CD4-positive, alpha-beta T cell (primary cell): ENCODE data around the gene ISYNA1. TPM values are rescaled to one million over a fixed set of nuclear protein-coding genes. Genes with fewer than 3 reads are reported as not detected.
A peak's percentile ranks its signal among the peaks of the same experiment; 100 is the strongest.

Experiments used
- ATAC-seq: fragments of 200-7000 bp; cut with Tn5 transposase; one replicate; pipeline ENCODE4 v1.10.0; 2022; ENCODE audit warnings: mild to moderate bottlenecking; ENCODE audit not compliant: poor library complexity
- CTCF ChIA-PET: fragments of 350-600 bp; sonication (Branson Sonifier 250); formaldehyde crosslinking; loops from one replicate; lab custom pipeline; 2021; ENCODE audit warnings: antibody characterized with exemption, inconsistent platforms; lab: Charles Lee
- POLR2A ChIA-PET: fragments of 350-600 bp; sonication (Branson Sonifier 250); formaldehyde crosslinking; loops from one replicate; lab custom pipeline; 2021; ENCODE audit warnings: antibody characterized with exemption, inconsistent platforms; lab: Charles Lee
- DNase-seq, 14 experiments: peaks; one replicate each; pipeline ENCODE4 v3.0.0-alpha.2; 2013 to 2020; ENCODE audit warnings: mixed read lengths in 2 of 14
- H3K27ac ChIP-seq, 2 donors: one replicate each; pipeline versions ENCODE4 v1.5.1 to v1.7.0; 2013; ENCODE audit warnings: low read length in 2 of 2, low read depth in 1 of 2, mild to moderate bottlenecking in 1 of 2
- H3K27me3 ChIP-seq, 2 experiments: 1 replicate in 1 of 2; 2 replicates in 1 of 2; pipeline versions ENCODE4 v1.6.1 to v1.7.0; 2013; ENCODE audit warnings: low read length in 2 of 2, control low read depth in 1 of 2, mild to moderate bottlenecking in 1 of 2, moderate library complexity in 1 of 2; ENCODE audit not compliant: insufficient read depth in 2 of 2, control insufficient read depth in 1 of 2
- H3K36me3 ChIP-seq: one replicate; pipeline ENCODE4 v1.6.1; 2013; ENCODE audit warnings: low read length, control low read depth; ENCODE audit not compliant: insufficient read depth
- H3K4me1 ChIP-seq: one replicate; pipeline ENCODE4 v1.6.1; 2013; ENCODE audit warnings: low read length, control low read depth; ENCODE audit not compliant: insufficient read depth
- H3K4me3 ChIP-seq: one replicate; pipeline ENCODE4 v1.5.1; 2013; ENCODE audit warnings: mild to moderate bottlenecking, low read length, moderate library complexity
- H3K9me3 ChIP-seq, 2 experiments: 1 replicate in 1 of 2; 2 replicates in 1 of 2; pipeline versions ENCODE4 v1.6.1 to v1.7.0; 2013; ENCODE audit warnings: low read length in 2 of 2, mild to moderate bottlenecking in 2 of 2, control low read depth in 1 of 2, moderate library complexity in 1 of 2; ENCODE audit not compliant: control insufficient read depth in 1 of 2, insufficient read depth in 1 of 2
- H3K27ac Mint-ChIP-seq: one replicate; pipeline ENCODE4 v1.8.0; 2020; ENCODE audit warnings: mixed read lengths
- H3K27me3 Mint-ChIP-seq: one replicate; pipeline ENCODE4 v1.8.0; 2021; ENCODE audit warnings: mixed read lengths
- H3K36me3 Mint-ChIP-seq: one replicate; pipeline ENCODE4 v1.8.0; 2021; ENCODE audit warnings: low read depth, mixed read lengths
- H3K4me1 Mint-ChIP-seq: one replicate; pipeline ENCODE4 v1.8.0; 2021; ENCODE audit warnings: low read depth, mixed read lengths
- H3K4me3 Mint-ChIP-seq: one replicate; pipeline ENCODE4 v1.8.0; 2020; ENCODE audit warnings: mild to moderate bottlenecking, mixed read lengths
- H3K9me3 Mint-ChIP-seq: one replicate; pipeline ENCODE4 v1.8.0; 2020; ENCODE audit warnings: mixed read lengths
- CTCF ChIP-seq: fragments of 200-600 bp; IDR thresholded peaks from one replicate; pipeline ENCODE4 v1.8.0; 2022; ENCODE audit warnings: antibody characterized with exemption, mild to moderate bottlenecking
- intact Hi-C, 2 experiments: fragments of 100-400 bp; cut with DNase I in 1 of 2; cut with micrococcal nuclease in 1 of 2; formaldehyde crosslinking; loops; one replicate each; pipeline versions ENCODE4 v1.15.1 to v1.9.0; 2023 to 2025; cut with DNase I, micrococcal nuclease
- total RNA-seq, 174 experiments: library from RNA in 2 of 174; stranded (reverse) in 2 of 174; gene quantifications; one replicate each; pipeline ENCODE4 v1.2.3 and lab custom pipeline; 2021 to 2026

The ISYNA1 gene
- total RNA-seq, 2 experiments from 2014 or later: 34.1 to 41.3 TPM

GRCh38 chr19:18415178-18415867 is 22.6 kb downstream of the ISYNA1 start:
- POLR2A ChIA-PET: interaction anchor here (0.5 to 9.0 kb wide), 5 partner anchors 14 to 211 kb away, joined by 3 to 97 read pairs (median 6); partner anchors contain the start of genes JUND, LSM4 and RAB3A
- intact Hi-C loops: loop anchor here in 1 of 2 experiments (5.0 kb wide), 2 partner anchors 73 to 88 kb away; partner anchors contain the start of gene PGPEP1

GRCh38 chr19:18414504-18415177 is 23.3 kb downstream of the ISYNA1 start:
- CTCF ChIA-PET: interaction anchor here (0.6 to 6.7 kb wide), 3 partner anchors 25 to 105 kb away, joined by 3 to 53 read pairs (median 5); no protein-coding TSS in a partner anchor
- no peak overlapping the region for H3K27ac Mint-ChIP-seq

More at GRCh38 chr19:18415178-18415867, 22.6 kb downstream of the ISYNA1 start:
- peaks cover 58% of the 10 kb centered on the region for H3K4me1 Mint-ChIP-seq
- H3K27me3 Mint-ChIP-seq: peaks cover 52% of the 10 kb centered on the region
- ATAC-seq: no peak
- H3K27me3 ChIP-seq: peaks cover 11 to 30% of the 10 kb centered on the region in 2 experiments
- peaks cover 63% of the 10 kb centered on the region for H3K4me1 ChIP-seq
- no peak overlapping the region for H3K27ac Mint-ChIP-seq
- DNase-seq: peak in 2 of 14 experiments; percentile 27 to 47
- no peaks in the 10 kb centered on the region for H3K9me3 Mint-ChIP-seq
- no peaks in the 10 kb centered on the region for H3K36me3 ChIP-seq
- H3K36me3 Mint-ChIP-seq: no peaks in the 10 kb centered on the region
- H3K4me3 ChIP-seq: no peak overlapping the region
- CTCF ChIA-PET: interaction anchor here (0.6 to 6.7 kb wide), 5 partner anchors 26 to 137 kb away, joined by 3 to 53 read pairs (median 5); no protein-coding TSS in a partner anchor
- no peak for TF ChIP-seq CTCF
- peak overlapping the region; percentile 67 for H3K4me3 Mint-ChIP-seq
- no peaks in the 10 kb centered on the region for H3K9me3 ChIP-seq
- no peak overlapping the region for H3K27ac ChIP-seq

More at GRCh38 chr19:18414504-18415177, 23.3 kb downstream of the ISYNA1 start:
- Histone ChIP-seq H3K4me1 (peaks cover 58% of the 10 kb centered on the region), H3K9me3 (no peaks in the 10 kb centered on the region), H3K36me3 (no peaks in the 10 kb centered on the region), H3K27me3 (peaks cover 11 to 30% of the 10 kb centered on the region in 2 experiments), H3K4me3 (no peak overlapping the region), H3K27ac (no peak overlapping the region)
- POLR2A ChIA-PET: interaction anchor here (0.5 to 9.0 kb wide), 4 partner anchors 15 to 134 kb away, joined by 3 to 97 read pairs (median 6); partner anchors contain the start of genes JUND and LSM4
- Mint-ChIP-seq H3K27me3 (peaks cover 52% of the 10 kb centered on the region), H3K4me3 (peak overlapping the region; percentile 45), H3K4me1 (peaks cover 54% of the 10 kb centered on the region), H3K36me3 (no peaks in the 10 kb centered on the region), H3K9me3 (no peaks in the 10 kb centered on the region)
- intact Hi-C loops: loop anchor here in 1 of 2 experiments (5.0 kb wide), 3 partner anchors 72 to 162 kb away; partner anchors contain the start of gene PGPEP1
- no peak for TF ChIP-seq CTCF
- ATAC-seq (no peak), DNase-seq (peak in 3 of 14 experiments; percentile 21 to 54 (median 40))
